K562 (cell line): ENCODE data around the gene LCN15. TPM values are rescaled to one million over a fixed set of nuclear protein-coding genes. Genes with fewer than 3 reads are reported as not detected.

Experiments used
- ATAC-seq: fragments of 200-7000 bp; cut with Tn5 transposase; 3 replicates; pipeline ENCODE4 v1.9.1; 2020; ENCODE audit warnings: moderate library complexity
- BruUV-seq: library from RNA; stranded (reverse); fragments of 400-500 nt; replicated peaks from 2 replicates; lab custom pipeline; 2021; lab: Mats Ljungman, UMichigan
- CTCF ChIA-PET: fragments of 300-600 bp; formaldehyde crosslinking; extraction: SDS; loops from one replicate; lab custom pipeline; 2021; ENCODE audit warnings: low intra/inter-chr PET ratio; lab: Yijun Ruan, JAX
- POLR2A ChIA-PET: fragments of 300-600, 350-650 bp; sonication (Branson Sonifier 250); formaldehyde crosslinking; extraction: SDS; loops from one replicate; lab custom pipeline; 2021; ENCODE audit warnings: antibody characterized with exemption, inconsistent platforms; lab: Yijun Ruan, JAX
- DNase-seq, 4 experiments: peaks; one replicate each; pipeline versions ENCODE4 v3.0.0 to v3.0.0-alpha.2; 2011 to 2018; ENCODE audit warnings: low spot score in 3 of 4, mixed read lengths in 3 of 4; ENCODE audit errors: extremely low read depth in 1 of 4
- FAIRE-seq: peaks from 2 replicates; lab custom pipeline; 2011; peaks lifted over from hg19 to GRCh38; lab: Jason Lieb, UNC
- H2AFZ ChIP-seq: 2 replicates; pipeline ENCODE4 v1.6.0; 2011; ENCODE audit warnings: low read depth, low read length, control low read depth, inconsistent platforms
- H3K27ac ChIP-seq: fragments of 200-600 bp; 3 replicates; pipeline ENCODE4 v1.8.0; 2011; ENCODE audit warnings: low read depth, mild to moderate bottlenecking, control low read depth, inconsistent platforms, low read length, moderate library complexity, mixed read lengths; ENCODE audit errors: extremely low read depth
- H3K27me3 ChIP-seq, 2 experiments: fragments of 300-600 bp in 1 of 2; 2 replicates in 1 of 2; 3 replicates in 1 of 2; pipeline versions ENCODE4 v1.6.0 to v1.8.0; 2011; ENCODE audit warnings: inconsistent platforms in 2 of 2, low read length in 2 of 2, mild to moderate bottlenecking in 1 of 2, mixed read lengths in 1 of 2, moderate library complexity in 1 of 2; ENCODE audit not compliant: control insufficient read depth in 2 of 2, insufficient read depth in 2 of 2
- H3K36me3 ChIP-seq: fragments of 300-600 bp; 3 replicates; pipeline ENCODE4 v1.8.0; 2011; ENCODE audit warnings: mild to moderate bottlenecking, low read length, inconsistent platforms; ENCODE audit not compliant: control insufficient read depth, insufficient read depth
- H3K4me1 ChIP-seq, 2 experiments: fragments of 200-600 bp in 1 of 2; replicated peaks in 1 of 2; 2 replicates in 1 of 2; 3 replicates in 1 of 2; pipeline versions ENCODE4 v1.5.1 to v1.8.0; 2011; ENCODE audit warnings: inconsistent platforms in 2 of 2, low read length in 2 of 2, mild to moderate bottlenecking in 1 of 2, mixed read lengths in 1 of 2, moderate library complexity in 1 of 2; ENCODE audit not compliant: control insufficient read depth in 2 of 2, insufficient read depth in 2 of 2
- H3K4me2 ChIP-seq: 2 replicates; pipeline ENCODE4 v1.6.1; 2011; ENCODE audit warnings: low read length, control low read depth, inconsistent platforms, mixed read lengths; ENCODE audit not compliant: insufficient read depth
- H3K4me3 ChIP-seq: fragments of 200-600 bp; sonication (generic), shearing (Covaris generic); 2 replicates; pipeline ENCODE4 v1.5.1; 2016; ENCODE audit warnings: control low read depth, inconsistent platforms
- H3K79me2 ChIP-seq: fragments of 200-600 bp; 3 replicates; pipeline ENCODE4 v1.8.0; 2011; ENCODE audit warnings: low read length, inconsistent platforms; ENCODE audit not compliant: control insufficient read depth, insufficient read depth
- H3K9ac ChIP-seq, 2 experiments: 2 replicates each; pipeline versions ENCODE4 v1.6.0 to v1.6.1; 2011; ENCODE audit warnings: low read depth in 2 of 2, low read length in 2 of 2, control low read depth in 1 of 2, inconsistent platforms in 1 of 2, mild to moderate bottlenecking in 1 of 2, mixed read lengths in 1 of 2; ENCODE audit not compliant: insufficient read depth in 1 of 2
- H3K9me1 ChIP-seq: one replicate; pipeline ENCODE4 v1.6.0; 2011; ENCODE audit warnings: inconsistent platforms, mild to moderate bottlenecking, low read length, moderate library complexity; ENCODE audit not compliant: control insufficient read depth, insufficient read depth
- H3K9me3 ChIP-seq: replicated peaks from 2 replicates; pipeline ENCODE4 v1.5.1; 2011; ENCODE audit warnings: low read depth, low read length, inconsistent platforms; ENCODE audit not compliant: control insufficient read depth, insufficient read depth
- H4K20me1 ChIP-seq: replicated peaks from 2 replicates; pipeline ENCODE4 v1.6.1; 2011; ENCODE audit warnings: low read length, inconsistent platforms, mixed read lengths; ENCODE audit not compliant: control insufficient read depth, insufficient read depth
- POLR2G ChIP-seq: fragments of 200-400 bp; formaldehyde crosslinking; IDR thresholded peaks from 2 replicates; pipeline ENCODE4 v1.6.1; 2017; ENCODE audit warnings: low read depth, mild to moderate bottlenecking, antibody characterized with exemption, low read length, moderate library complexity
- ZNF79 ChIP-seq: fragments of 250-450 bp; sonication (Bioruptor Pico); IDR thresholded peaks from 2 replicates; pipeline ENCODE4 v1.4.0; 2020; ENCODE audit warnings: low read depth, mild to moderate bottlenecking, moderate library complexity
- WGBS: fragments of 100-300 bp; shearing (Covaris generic); methylation state at CpG from one replicate; pipeline ENCODE4 v1.1.6; 2016; ENCODE audit warnings: low coverage, mixed read lengths; ENCODE audit not compliant: insufficient coverage; ENCODE audit errors: missing lambda C conversion rate; 5-methylcytosine and 5-hydroxymethylcytosine counted together
- in situ Hi-C: fragments of 300-500 bp; cut with MboI; formaldehyde crosslinking; loops from 4 replicates; pipeline ENCODE4 v1.15.0; 2018; ENCODE audit warnings: inconsistent platforms, mixed read lengths
- intact Hi-C: fragments of 100-400 bp; cut with micrococcal nuclease; formaldehyde crosslinking; loops from 2 replicates; pipeline ENCODE4 v1.14.2; 2022
- polyA plus RNA-seq, 8 experiments: library from polyadenylated mRNA; depleted of rRNA in 4 of 8; stranded (reverse) in 5 of 8; unstranded in 3 of 8; fragments of >200 nt; fragmentation: Nextera tagmentation in 2 of 8; fragmentation: Illumina TruSeq in 1 of 8; extraction: Ambion mirVana in 2 of 8; extraction: Trizol in 1 of 8; gene quantifications; 2 replicates each; pipeline versions ENCODE4 v1.2.1 to v1.2.3, GENCODE V29; 2011 to 2014; ENCODE audit warnings: inconsistent platforms in 1 of 8, missing spikeins in 1 of 8
- total RNA-seq, 7 experiments: library from RNA; depleted of rRNA in 6 of 7; stranded (reverse); fragments of >200 nt in 6 of 7; fragmentation: Illumina TruSeq in 2 of 7; extraction: Trizol in 2 of 7; gene quantifications; 2 replicates each; pipeline versions ENCODE4 v1.2.1 to v1.2.3, GENCODE V29; 2011 to 2021; ENCODE audit warnings: low replicate concordance in 1 of 7
- TF ChIP-seq, protein P1 (sequence below), 2 experiments: fragments of 450-650 bp in 1 of 2; sonication (generic) in 1 of 2; formaldehyde crosslinking in 1 of 2; IDR thresholded peaks; 2 replicates each; pipeline versions ENCODE4 v1.7.1 to v1.9.0; 2016 to 2022; ENCODE audit warnings: inconsistent platforms in 1 of 2, mild to moderate bottlenecking in 1 of 2, missing genetic modification reagents in 1 of 2

Gene LCN15
- total and polyA plus RNA-seq, 9 of the 15 experiments (the other 6 are each of a cell fraction or from before 2014, with no cell fraction given): 0.66 TPM; not detected in 8

DNA sequence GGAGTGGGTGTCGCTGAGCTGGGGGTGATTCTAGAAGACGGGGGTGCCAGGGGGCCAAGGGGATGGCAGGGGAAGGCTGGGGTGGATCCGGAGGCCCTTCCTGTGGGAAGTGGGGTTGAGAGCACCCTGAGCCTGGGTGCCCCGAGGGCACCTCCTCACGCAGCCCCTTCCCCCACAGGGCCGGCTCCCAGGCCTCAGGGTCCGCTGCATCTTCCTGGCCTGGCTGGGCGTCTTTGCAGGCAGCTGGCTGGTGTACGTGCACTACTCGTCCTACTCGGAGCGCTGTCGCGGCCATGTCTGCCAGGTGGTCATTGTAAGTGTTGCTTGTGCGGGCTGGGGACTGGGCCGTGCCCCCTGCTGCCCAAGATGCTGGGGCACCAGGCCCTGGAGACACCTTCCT lies 46.9 kb downstream of the LCN15 start:
- no peaks in the 10 kb centered on the region for H3K9me3 ChIP-seq
- no TSS peak for BruUV-seq
- H3K9ac ChIP-seq: peak overlapping the region in 1 of 2 experiments; percentile 68; a peak in 2 of 4 replicates
- ATAC-seq (no peak), FAIRE-seq (no peak), DNase-seq (no peak)
- H2AFZ ChIP-seq: no peak overlapping the region
- H3K9me1 ChIP-seq: no peaks in the 10 kb centered on the region
- ChIA-PET POLR2A (interaction anchor here (0.8 to 3.7 kb wide), 3 partner anchors 8 to 12 kb away, joined by 3 to 31 read pairs (median 7); no protein-coding TSS in a partner anchor), CTCF (no interaction called here)
- peaks cover 10 to 83% of the 10 kb centered on the region in 2 experiments; a peak in 4 of 5 replicates for H3K4me1 ChIP-seq
- peaks cover 10% of the 10 kb centered on the region; the same call in 1 of the 2 replicates for H4K20me1 ChIP-seq
- 79% methylated on average over 7 of the region's 16 CpGs for WGBS
- no peak overlapping the region for H3K4me2 ChIP-seq
- peaks cover 12% of the 10 kb centered on the region for H3K79me2 ChIP-seq
- peaks cover 22% of the 10 kb centered on the region; the same call in 1 of the 3 replicates for H3K36me3 ChIP-seq
- intact Hi-C loops: no loop called here
- TF ChIP-seq ZNF79 (CRISPR knock-in tag) (no peak), POLR2G (peak; percentile 66)
- TF ChIP-seq, protein P1, sequence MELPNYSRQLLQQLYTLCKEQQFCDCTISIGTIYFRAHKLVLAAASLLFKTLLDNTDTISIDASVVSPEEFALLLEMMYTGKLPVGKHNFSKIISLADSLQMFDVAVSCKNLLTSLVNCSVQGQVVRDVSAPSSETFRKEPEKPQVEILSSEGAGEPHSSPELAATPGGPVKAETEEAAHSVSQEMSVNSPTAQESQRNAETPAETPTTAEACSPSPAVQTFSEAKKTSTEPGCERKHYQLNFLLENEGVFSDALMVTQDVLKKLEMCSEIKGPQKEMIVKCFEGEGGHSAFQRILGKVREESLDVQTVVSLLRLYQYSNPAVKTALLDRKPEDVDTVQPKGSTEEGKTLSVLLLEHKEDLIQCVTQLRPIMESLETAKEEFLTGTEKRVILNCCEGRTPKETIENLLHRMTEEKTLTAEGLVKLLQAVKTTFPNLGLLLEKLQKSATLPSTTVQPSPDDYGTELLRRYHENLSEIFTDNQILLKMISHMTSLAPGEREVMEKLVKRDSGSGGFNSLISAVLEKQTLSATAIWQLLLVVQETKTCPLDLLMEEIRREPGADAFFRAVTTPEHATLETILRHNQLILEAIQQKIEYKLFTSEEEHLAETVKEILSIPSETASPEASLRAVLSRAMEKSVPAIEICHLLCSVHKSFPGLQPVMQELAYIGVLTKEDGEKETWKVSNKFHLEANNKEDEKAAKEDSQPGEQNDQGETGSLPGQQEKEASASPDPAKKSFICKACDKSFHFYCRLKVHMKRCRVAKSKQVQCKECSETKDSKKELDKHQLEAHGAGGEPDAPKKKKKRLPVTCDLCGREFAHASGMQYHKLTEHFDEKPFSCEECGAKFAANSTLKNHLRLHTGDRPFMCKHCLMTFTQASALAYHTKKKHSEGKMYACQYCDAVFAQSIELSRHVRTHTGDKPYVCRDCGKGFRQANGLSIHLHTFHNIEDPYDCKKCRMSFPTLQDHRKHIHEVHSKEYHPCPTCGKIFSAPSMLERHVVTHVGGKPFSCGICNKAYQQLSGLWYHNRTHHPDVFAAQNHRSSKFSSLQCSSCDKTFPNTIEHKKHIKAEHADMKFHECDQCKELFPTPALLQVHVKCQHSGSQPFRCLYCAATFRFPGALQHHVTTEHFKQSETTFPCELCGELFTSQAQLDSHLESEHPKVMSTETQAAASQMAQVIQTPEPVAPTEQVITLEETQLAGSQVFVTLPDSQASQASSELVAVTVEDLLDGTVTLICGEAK (IDR thresholded peaks at IDR 0.05): no peak
- TF ChIP-seq, protein P1 (CRISPR knock-in tag; IDR thresholded peaks at IDR 0.05): no peak
- H3K27ac ChIP-seq: no peak overlapping the region
- no peaks in the 10 kb centered on the region for H3K27me3 ChIP-seq
- no peak overlapping the region for H3K4me3 ChIP-seq
- in situ Hi-C loops: no loop called here
